A549 (cell line): ENCODE data around the gene AURKA. TPM values are rescaled to one million over a fixed set of nuclear protein-coding genes. Genes with fewer than 3 reads are reported as not detected.

Experiments
- ATAC-seq, 2 experiments: fragments of 200-7000 bp in 1 of 2; fragments of >200 bp in 1 of 2; cut with Nextera tagmentation in 1 of 2; cut with Tn5 transposase in 1 of 2; 3 replicates each; pipeline versions ENCODE4 v1.8.0 to v1.9.1; 2018 to 2020; ENCODE audit warnings: mild to moderate bottlenecking in 1 of 2, moderate library complexity in 1 of 2
- CTCF ChIA-PET: fragments of 300-600 bp; sonication (Branson Sonifier 250); formaldehyde crosslinking; extraction: SDS; loops from one replicate; lab custom pipeline; 2021; ENCODE audit warnings: antibody characterized with exemption, inconsistent platforms; lab: Yijun Ruan, JAX
- POLR2A ChIA-PET: fragments of 350-600 bp; formaldehyde crosslinking; extraction: SDS; loops from one replicate; lab custom pipeline; 2021; ENCODE audit warnings: antibody characterized with exemption, inconsistent platforms; lab: Yijun Ruan, JAX
- DNase-seq, 2 experiments: peaks; one replicate each; pipeline versions ENCODE4 v3.0.0 to v3.0.0-alpha.2; 2011 to 2016; ENCODE audit warnings: low read depth in 1 of 2, low spot score in 1 of 2
- FAIRE-seq: peaks from 2 replicates; lab custom pipeline; 2011; peaks lifted over from hg19 to GRCh38; lab: Jason Lieb, UNC
- H3K27ac ChIP-seq, 2 experiments: fragments of >200 bp; sonication (Bioruptor Twin); formaldehyde crosslinking; 3 replicates each; pipeline ENCODE4 v1.5.1; 2016 to 2017
- H3K4me1 ChIP-seq: fragments of >200 bp; sonication (Bioruptor Twin); formaldehyde crosslinking; 3 replicates; pipeline ENCODE4 v1.6.1; 2016
- H3K4me2 ChIP-seq: fragments of >200 bp; sonication (Bioruptor Twin); formaldehyde crosslinking; 3 replicates; pipeline ENCODE4 v1.6.1; 2016
- H3K4me3 ChIP-seq: fragments of >200 bp; sonication (Bioruptor Twin); formaldehyde crosslinking; 3 replicates; pipeline ENCODE4 v1.5.1; 2016
- H3K9me3 ChIP-seq: fragments of >200 bp; sonication (Bioruptor Twin); formaldehyde crosslinking; 3 replicates; pipeline ENCODE4 v1.6.1; 2016
- CHD4 ChIP-seq: fragments of 200-600 bp; sonication (generic); IDR thresholded peaks from 2 replicates; pipeline ENCODE4 v1.6.1; 2016; ENCODE audit warnings: antibody characterized with exemption, mild to moderate bottlenecking, borderline replicate concordance
- ESRRA ChIP-seq: fragments of 150-350 bp; IDR thresholded peaks from 2 replicates; pipeline ENCODE4 v1.6.1; 2014; ENCODE audit warnings: mild to moderate bottlenecking, low read length, borderline replicate concordance
- FOSL2 ChIP-seq, 2 experiments: fragments of 450-650 bp in 1 of 2; fragments of >200 bp in 1 of 2; sonication (Bioruptor Twin) in 1 of 2; formaldehyde crosslinking; IDR thresholded peaks; 2 replicates each; pipeline versions ENCODE4 v1.5.0 to v1.6.1; 2016 to 2020; ENCODE audit warnings: mild to moderate bottlenecking in 1 of 2, moderate library complexity in 1 of 2
- HEYL ChIP-seq: fragments of 250-450 bp; sonication (Bioruptor Pico); IDR thresholded peaks from 2 replicates; pipeline ENCODE4 v1.8.0; 2021; ENCODE audit warnings: mild to moderate bottlenecking, moderate library complexity
- JUNB ChIP-seq: fragments of >200 bp; sonication (Bioruptor Twin); formaldehyde crosslinking; IDR thresholded peaks from 2 replicates; pipeline ENCODE4 v1.6.1; 2016
- KDM1A ChIP-seq: fragments of 200-600 bp; sonication (generic); IDR thresholded peaks from 2 replicates; pipeline ENCODE4 v1.6.1; 2016; ENCODE audit warnings: low read depth, mild to moderate bottlenecking
- NFE2L2 ChIP-seq: fragments of 150-350 bp; conservative IDR thresholded peaks from 2 replicates; pipeline ENCODE4 v1.6.1; 2014; ENCODE audit warnings: low read length
- NR3C1 ChIP-seq: fragments of >200 bp; sonication (Bioruptor Twin); formaldehyde crosslinking; IDR thresholded peaks from 3 replicates; pipeline ENCODE4 v1.6.1; 2017
- RCOR1 ChIP-seq: fragments of 150-350 bp; IDR thresholded peaks from 2 replicates; pipeline ENCODE4 v1.6.1; 2014; ENCODE audit warnings: antibody characterized with exemption, low read length, low read depth
- RFX5 ChIP-seq: fragments of 450-650 bp; IDR thresholded peaks from 2 replicates; pipeline ENCODE4 v1.7.1; 2014; ENCODE audit warnings: antibody characterized with exemption, mild to moderate bottlenecking, moderate library complexity
- ZC3H11A ChIP-seq: fragments of 450-650 bp; IDR thresholded peaks from 2 replicates; pipeline ENCODE4 v1.6.1; 2014; ENCODE audit warnings: antibody characterized with exemption, mild to moderate bottlenecking
- ZFP36 ChIP-seq: fragments of 450-650 bp; IDR thresholded peaks from 2 replicates; pipeline ENCODE4 v1.6.1; 2014; ENCODE audit warnings: borderline replicate concordance; ENCODE audit not compliant: partially characterized antibody
- WGBS: methylation state at CpG from one replicate; pipeline ENCODE4 v1.1.6; 2017; ENCODE audit errors: missing lambda C conversion rate; 5-methylcytosine and 5-hydroxymethylcytosine counted together
- polyA plus RNA-seq, 4 experiments: library from polyadenylated mRNA; depleted of rRNA in 3 of 4; stranded (reverse); fragments of >200 nt; fragmentation: RNase III in 1 of 4; extraction: RNeasy Plus Mini Kit Qiagen cat#74134 plus additional on column Dnase treatment in 1 of 4; gene quantifications; 2 replicates in 3 of 4; 3 replicates in 1 of 4; pipeline ENCODE4 v1.2.3, GENCODE V29; 2011 to 2017
- TF ChIP-seq, protein P1 (sequence below): fragments of 200-600 bp; sonication (generic); IDR thresholded peaks from 2 replicates; pipeline ENCODE4 v1.6.1; 2016; ENCODE audit warnings: antibody characterized with exemption, mild to moderate bottlenecking, moderate library complexity
- TF ChIP-seq, protein P2 (sequence below): fragments of >200 bp; sonication (Bioruptor Twin); formaldehyde crosslinking; IDR thresholded peaks from 3 replicates; pipeline ENCODE4 v1.5.1; 2016
- TF ChIP-seq, protein P3 (sequence below): fragments of 250-450 bp; sonication (Bioruptor Pico); IDR thresholded peaks from 2 replicates; pipeline ENCODE4 v1.5.0; 2020; ENCODE audit warnings: low read depth, mild to moderate bottlenecking, moderate library complexity
- TF ChIP-seq, protein P4 (sequence below): fragments of 250-450 bp; sonication (Bioruptor Pico); IDR thresholded peaks from 2 replicates; pipeline ENCODE4 v1.5.0; 2021; ENCODE audit warnings: mild to moderate bottlenecking, moderate library complexity, borderline replicate concordance

Gene AURKA
- polyA plus RNA-seq, 2 of the 4 experiments (the other 2 are of a cell fraction), result 117 to 123 TPM

DNA sequence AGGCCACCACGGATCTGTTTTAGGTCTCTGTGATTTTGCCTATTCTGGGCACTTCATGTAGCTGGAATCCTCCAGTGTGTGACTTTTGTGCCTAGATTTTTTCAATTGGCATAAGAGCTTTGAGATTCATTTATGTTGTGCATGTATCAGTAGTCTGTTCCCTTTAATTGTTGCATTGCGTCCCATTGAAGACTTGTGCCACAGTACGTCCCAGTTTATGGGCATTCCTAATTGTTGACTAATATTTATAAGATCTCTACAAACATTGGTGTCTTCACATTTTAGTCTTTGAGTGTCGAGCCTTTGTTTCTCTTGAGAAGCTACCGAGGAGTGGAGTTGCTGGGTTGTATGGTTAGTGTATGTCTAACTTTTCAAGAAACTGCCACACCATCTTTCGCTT, 33.9 kb downstream of the AURKA start:
- TF ChIP-seq KDM1A, result no peak
- no peak for TF ChIP-seq RCOR1
- no peak for TF ChIP-seq FOSL2 (IDR thresholded peaks at IDR 0.05)
- peak; percentile 19; the same call in 1 of the 2 replicates for TF ChIP-seq FOSL2 (CRISPR knock-in tag; IDR thresholded peaks at IDR 0.05)
- CTCF ChIA-PET, result interaction anchor here (0.8 to 4.7 kb wide), 4 partner anchors 15 to 170 kb away, joined by 3 to 18 read pairs (median 4); no protein-coding TSS in a partner anchor
- peak overlapping the region; percentile 72 for H3K4me2 ChIP-seq
- H3K9me3 ChIP-seq, result no peaks in the 10 kb centered on the region
- peak in 1 of 2 experiments; percentile 43 for DNase-seq
- no peaks in the 10 kb centered on the region for H3K4me1 ChIP-seq
- peak overlapping the region; percentile 80 for H3K4me3 ChIP-seq
- POLR2A ChIA-PET, result interaction anchor here (1.0 to 2.7 kb wide), 3 partner anchors 10 to 34 kb away, joined by 3 to 16 read pairs (median 5); partner anchors contain the start of genes AURKA and CSTF1
- no peak for FAIRE-seq
- WGBS, result 2% methylated on average over 6 of the region's 6 CpGs
- H3K27ac ChIP-seq, result peak overlapping the region in 1 of 2 experiments; percentile 40; a peak in 1 of 6 replicates
- peak; percentile 13 to 26; a peak in 5 of 6 replicates for ATAC-seq

DNA sequence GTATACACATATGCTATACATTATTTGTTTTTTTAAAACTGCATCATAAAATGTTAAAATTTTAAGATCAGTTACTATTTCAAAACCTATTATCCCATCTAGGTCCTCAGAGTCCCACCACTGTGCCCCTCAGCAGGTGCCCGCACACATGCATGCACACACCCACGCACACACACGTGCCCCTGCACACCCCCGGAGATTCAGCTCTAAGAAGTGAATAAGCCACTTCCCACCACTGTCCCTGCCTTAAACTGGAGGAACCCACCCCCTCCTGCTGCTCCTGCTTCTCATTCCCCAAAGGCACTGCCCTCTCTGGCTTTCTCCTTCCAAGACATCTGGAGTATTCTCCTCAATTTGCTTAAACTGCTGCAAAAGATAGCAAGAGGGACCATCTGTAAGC, 38.7 kb downstream of the AURKA start:
- Histone ChIP-seq H3K4me1 (0 out of 3 replicates have a peak, but pooled peaks cover 4% of the 10 kb centered on the region), H3K4me3 (no peak overlapping the region), H3K27ac (no peak overlapping the region), H3K9me3 (no peaks in the 10 kb centered on the region)
- ATAC-seq, result no peak
- POLR2A ChIA-PET, result no interaction called here
- DNase-seq, result no peak
- 72% methylated on average over 4 of the region's 4 CpGs for WGBS
- FAIRE-seq, result no peak
- TF ChIP-seq, protein P1, sequence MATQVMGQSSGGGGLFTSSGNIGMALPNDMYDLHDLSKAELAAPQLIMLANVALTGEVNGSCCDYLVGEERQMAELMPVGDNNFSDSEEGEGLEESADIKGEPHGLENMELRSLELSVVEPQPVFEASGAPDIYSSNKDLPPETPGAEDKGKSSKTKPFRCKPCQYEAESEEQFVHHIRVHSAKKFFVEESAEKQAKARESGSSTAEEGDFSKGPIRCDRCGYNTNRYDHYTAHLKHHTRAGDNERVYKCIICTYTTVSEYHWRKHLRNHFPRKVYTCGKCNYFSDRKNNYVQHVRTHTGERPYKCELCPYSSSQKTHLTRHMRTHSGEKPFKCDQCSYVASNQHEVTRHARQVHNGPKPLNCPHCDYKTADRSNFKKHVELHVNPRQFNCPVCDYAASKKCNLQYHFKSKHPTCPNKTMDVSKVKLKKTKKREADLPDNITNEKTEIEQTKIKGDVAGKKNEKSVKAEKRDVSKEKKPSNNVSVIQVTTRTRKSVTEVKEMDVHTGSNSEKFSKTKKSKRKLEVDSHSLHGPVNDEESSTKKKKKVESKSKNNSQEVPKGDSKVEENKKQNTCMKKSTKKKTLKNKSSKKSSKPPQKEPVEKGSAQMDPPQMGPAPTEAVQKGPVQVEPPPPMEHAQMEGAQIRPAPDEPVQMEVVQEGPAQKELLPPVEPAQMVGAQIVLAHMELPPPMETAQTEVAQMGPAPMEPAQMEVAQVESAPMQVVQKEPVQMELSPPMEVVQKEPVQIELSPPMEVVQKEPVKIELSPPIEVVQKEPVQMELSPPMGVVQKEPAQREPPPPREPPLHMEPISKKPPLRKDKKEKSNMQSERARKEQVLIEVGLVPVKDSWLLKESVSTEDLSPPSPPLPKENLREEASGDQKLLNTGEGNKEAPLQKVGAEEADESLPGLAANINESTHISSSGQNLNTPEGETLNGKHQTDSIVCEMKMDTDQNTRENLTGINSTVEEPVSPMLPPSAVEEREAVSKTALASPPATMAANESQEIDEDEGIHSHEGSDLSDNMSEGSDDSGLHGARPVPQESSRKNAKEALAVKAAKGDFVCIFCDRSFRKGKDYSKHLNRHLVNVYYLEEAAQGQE, result no peak
- TF ChIP-seq HEYL (CRISPR knock-in tag) (no peak), FOSL2 (IDR thresholded peaks at IDR 0.05) (no peak), FOSL2 (CRISPR knock-in tag; IDR thresholded peaks at IDR 0.05) (no peak), ZC3H11A (no peak), RFX5 (no peak), ESRRA (no peak)
- TF ChIP-seq, all 56 proteins: peak for 0
- CTCF ChIA-PET, result interaction anchor here (0.7 to 3.0 kb wide), 2 partner anchors 9 to 11 kb away, joined by 3 to 20 read pairs; no protein-coding TSS in a partner anchor
- no peak overlapping the region for H3K4me2 ChIP-seq

DNA sequence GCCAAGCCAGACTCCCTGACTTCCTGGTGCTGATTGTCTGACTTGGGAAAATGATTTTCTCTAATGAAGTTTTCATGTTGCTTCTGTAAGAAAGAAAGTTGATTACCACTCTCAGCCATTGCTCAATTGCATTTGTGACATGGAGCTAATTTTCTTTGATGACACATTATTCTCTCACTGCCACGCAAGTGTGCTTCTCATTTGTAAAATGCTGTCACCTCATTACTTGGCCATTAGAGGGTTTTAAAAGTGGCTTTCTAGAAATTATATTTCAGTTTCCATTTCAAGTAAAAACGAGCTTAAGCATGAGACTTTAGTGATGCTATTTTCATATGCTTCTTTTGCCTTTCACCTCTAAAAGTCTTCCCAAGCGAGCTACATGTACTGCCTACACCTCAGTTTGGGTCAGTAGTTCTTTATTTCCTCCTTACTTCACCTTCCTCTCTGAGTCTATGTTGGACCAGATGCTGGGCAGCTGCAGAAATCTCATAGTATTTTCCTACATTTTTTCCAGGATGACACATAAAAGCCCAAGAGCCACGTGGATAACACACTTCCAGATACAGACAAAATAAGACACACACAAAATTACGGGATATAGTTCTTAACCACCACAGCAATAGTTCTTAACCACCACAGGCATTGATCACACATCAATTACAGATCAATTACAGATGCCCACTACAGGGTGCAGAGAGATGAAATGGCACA, 39.5 kb downstream of the AURKA start:
- Histone ChIP-seq H3K27ac (no peak overlapping the region), H3K4me2 (no peak overlapping the region), H3K4me3 (no peak overlapping the region), H3K4me1 (0 out of 3 replicates have a peak, but pooled peaks cover 6% of the 10 kb centered on the region), H3K9me3 (no peaks in the 10 kb centered on the region)
- no peak for ATAC-seq
- CTCF ChIA-PET, result interaction anchor here (0.9 to 3.0 kb wide), 2 partner anchors 9 to 1672 kb away, joined by 3 to 20 read pairs; no protein-coding TSS in a partner anchor
- POLR2A ChIA-PET, result no interaction called here
- 19% methylated on average over 5 of the region's 5 CpGs for WGBS
- DNase-seq, result no peak
- TF ChIP-seq JUNB (no peak), NR3C1 (no peak), NFE2L2 (no peak), ESRRA (no peak), CHD4 (no peak), ZFP36 (no peak)
- TF ChIP-seq, protein P2, sequence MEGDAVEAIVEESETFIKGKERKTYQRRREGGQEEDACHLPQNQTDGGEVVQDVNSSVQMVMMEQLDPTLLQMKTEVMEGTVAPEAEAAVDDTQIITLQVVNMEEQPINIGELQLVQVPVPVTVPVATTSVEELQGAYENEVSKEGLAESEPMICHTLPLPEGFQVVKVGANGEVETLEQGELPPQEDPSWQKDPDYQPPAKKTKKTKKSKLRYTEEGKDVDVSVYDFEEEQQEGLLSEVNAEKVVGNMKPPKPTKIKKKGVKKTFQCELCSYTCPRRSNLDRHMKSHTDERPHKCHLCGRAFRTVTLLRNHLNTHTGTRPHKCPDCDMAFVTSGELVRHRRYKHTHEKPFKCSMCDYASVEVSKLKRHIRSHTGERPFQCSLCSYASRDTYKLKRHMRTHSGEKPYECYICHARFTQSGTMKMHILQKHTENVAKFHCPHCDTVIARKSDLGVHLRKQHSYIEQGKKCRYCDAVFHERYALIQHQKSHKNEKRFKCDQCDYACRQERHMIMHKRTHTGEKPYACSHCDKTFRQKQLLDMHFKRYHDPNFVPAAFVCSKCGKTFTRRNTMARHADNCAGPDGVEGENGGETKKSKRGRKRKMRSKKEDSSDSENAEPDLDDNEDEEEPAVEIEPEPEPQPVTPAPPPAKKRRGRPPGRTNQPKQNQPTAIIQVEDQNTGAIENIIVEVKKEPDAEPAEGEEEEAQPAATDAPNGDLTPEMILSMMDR, result no peak
- TF ChIP-seq, protein P3, sequence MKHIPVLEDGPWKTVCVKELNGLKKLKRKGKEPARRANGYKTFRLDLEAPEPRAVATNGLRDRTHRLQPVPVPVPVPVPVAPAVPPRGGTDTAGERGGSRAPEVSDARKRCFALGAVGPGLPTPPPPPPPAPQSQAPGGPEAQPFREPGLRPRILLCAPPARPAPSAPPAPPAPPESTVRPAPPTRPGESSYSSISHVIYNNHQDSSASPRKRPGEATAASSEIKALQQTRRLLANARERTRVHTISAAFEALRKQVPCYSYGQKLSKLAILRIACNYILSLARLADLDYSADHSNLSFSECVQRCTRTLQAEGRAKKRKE (CRISPR knock-in tag), result no peak
- TF ChIP-seq, protein P4, sequence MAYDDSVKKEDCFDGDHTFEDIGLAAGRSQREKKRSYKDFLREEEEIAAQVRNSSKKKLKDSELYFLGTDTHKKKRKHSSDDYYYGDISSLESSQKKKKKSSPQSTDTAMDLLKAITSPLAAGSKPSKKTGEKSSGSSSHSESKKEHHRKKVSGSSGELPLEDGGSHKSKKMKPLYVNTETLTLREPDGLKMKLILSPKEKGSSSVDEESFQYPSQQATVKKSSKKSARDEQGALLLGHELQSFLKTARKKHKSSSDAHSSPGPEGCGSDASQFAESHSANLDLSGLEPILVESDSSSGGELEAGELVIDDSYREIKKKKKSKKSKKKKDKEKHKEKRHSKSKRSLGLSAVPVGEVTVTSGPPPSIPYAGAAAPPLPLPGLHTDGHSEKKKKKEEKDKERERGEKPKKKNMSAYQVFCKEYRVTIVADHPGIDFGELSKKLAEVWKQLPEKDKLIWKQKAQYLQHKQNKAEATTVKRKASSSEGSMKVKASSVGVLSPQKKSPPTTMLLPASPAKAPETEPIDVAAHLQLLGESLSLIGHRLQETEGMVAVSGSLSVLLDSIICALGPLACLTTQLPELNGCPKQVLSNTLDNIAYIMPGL (CRISPR knock-in tag), result no peak
- FAIRE-seq, result no peak
